Measurements from ENCODE around the gene CARD11.
"Not testable (repeated sequence)": the region's sequence is repeated elsewhere in the genome, so short reads cannot be mapped to it uniquely, and the experiment has no call there.

The CARD11 gene

GRCh38 chr7:2924866-2925840 lies 118.5 kb downstream of the CARD11 start:
- no peak for DNase-seq (ENCODE audit: low spot score)

GRCh38 chr7:2923886-2924574 lies 119.6 kb downstream of the CARD11 start:
- DNase-seq (ENCODE audit: low spot score): no peak

GRCh38 chr7:2923291-2923781 lies 120.3 kb downstream of the CARD11 start:
- no peak for DNase-seq (ENCODE audit: low spot score)

GRCh38 chr7:2922866-2923265 lies 120.8 kb downstream of the CARD11 start:
- no peak for DNase-seq (ENCODE audit: low spot score)

GRCh38 chr7:2922348-2922691 lies 121.3 kb downstream of the CARD11 start:
- no peak for DNase-seq (ENCODE audit: low spot score)

- no peak for DNase-seq (ENCODE audit: low spot score)
Measured at GRCh38 chr7:2921653-2922347, 121.9 kb downstream of the CARD11 start.

- no peak for DNase-seq (ENCODE audit: low spot score)
Measured at GRCh38 chr7:2920956-2921652, 122.6 kb downstream of the CARD11 start.

GRCh38 chr7:2920480-2920879 lies 123.2 kb downstream of the CARD11 start:
- not testable (repeated sequence) for DNase-seq (ENCODE audit: low spot score)

GRCh38 chr7:2920041-2920440 lies 123.6 kb downstream of the CARD11 start:
- no peak for DNase-seq (ENCODE audit: low spot score)

GRCh38 chr7:2919256-2919655 lies 124.4 kb downstream of the CARD11 start:
- DNase-seq (ENCODE audit: low spot score): no peak

GRCh38 chr7:2918406-2918805 lies 125.3 kb downstream of the CARD11 start:
- no peak for DNase-seq (ENCODE audit: low spot score)

GRCh38 chr7:2915023-2915422 lies 128.6 kb downstream of the CARD11 start:
- DNase-seq (ENCODE audit: low spot score): no peak

- no peak for DNase-seq (ENCODE audit: low spot score)
Measured at GRCh38 chr7:2913760-2914387, 129.8 kb downstream of the CARD11 start.

GRCh38 chr7:2912684-2913439 lies 130.8 kb downstream of the CARD11 start:
- no peak for DNase-seq (ENCODE audit: low spot score)

- DNase-seq (ENCODE audit: low spot score): no peak
Measured at GRCh38 chr7:2911466-2911865, 132.2 kb downstream of the CARD11 start.

GRCh38 chr7:2909471-2910039 lies 134.1 kb downstream of the CARD11 start:
- no peak for DNase-seq (ENCODE audit: low spot score)

GRCh38 chr7:2909043-2909442 lies 134.6 kb downstream of the CARD11 start:
- DNase-seq (ENCODE audit: low spot score): no peak

GRCh38 chr7:2908103-2908683 lies 135.5 kb downstream of the CARD11 start:
- no peak for DNase-seq (ENCODE audit: low spot score)

- no peak for DNase-seq (ENCODE audit: low spot score)
Measured at GRCh38 chr7:2906197-2906931, 137.3 kb downstream of the CARD11 start.
